ENCODE measurements around the gene SYT11.
"Not testable (repeated sequence)": the region's sequence is repeated elsewhere in the genome, so short reads cannot be mapped to it uniquely, and the experiment has no call there.

The SYT11 gene, protein sequence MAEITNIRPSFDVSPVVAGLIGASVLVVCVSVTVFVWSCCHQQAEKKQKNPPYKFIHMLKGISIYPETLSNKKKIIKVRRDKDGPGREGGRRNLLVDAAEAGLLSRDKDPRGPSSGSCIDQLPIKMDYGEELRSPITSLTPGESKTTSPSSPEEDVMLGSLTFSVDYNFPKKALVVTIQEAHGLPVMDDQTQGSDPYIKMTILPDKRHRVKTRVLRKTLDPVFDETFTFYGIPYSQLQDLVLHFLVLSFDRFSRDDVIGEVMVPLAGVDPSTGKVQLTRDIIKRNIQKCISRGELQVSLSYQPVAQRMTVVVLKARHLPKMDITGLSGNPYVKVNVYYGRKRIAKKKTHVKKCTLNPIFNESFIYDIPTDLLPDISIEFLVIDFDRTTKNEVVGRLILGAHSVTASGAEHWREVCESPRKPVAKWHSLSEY

DNA sequence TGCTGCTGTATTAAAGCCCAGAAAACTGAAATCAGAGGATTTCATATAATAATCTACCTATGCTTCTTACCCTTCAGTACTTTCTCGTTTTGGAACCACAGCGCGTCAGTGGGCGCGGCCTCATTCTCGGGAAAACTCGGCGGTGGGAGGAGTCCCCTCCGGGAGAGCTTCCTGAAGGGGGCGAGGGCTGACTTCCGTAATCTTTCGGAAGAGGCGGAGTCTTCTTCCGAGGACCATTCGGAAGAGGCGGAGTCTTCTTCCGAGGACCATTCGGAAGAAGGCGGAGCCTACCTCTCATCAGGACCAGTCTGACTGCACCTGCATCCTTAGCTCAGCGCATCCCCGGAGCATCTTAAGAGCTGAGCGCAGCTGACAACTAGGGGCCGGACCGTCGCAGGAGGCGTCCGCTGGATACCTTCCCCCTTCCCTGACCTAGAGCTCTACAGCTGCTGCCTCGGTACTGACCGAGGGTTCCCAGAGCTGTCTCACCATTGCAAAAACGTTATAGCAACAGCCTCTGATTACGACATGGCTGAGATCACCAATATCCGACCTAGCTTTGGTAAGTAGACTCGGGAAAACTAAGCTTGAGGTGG is at the start of gene SYT11:
Gene SYT11, plus strand, starts transcription at position 334 of the 596 bp plus-strand sequence. Its CDS starts 195 bp downstream, at position 529.
- Mint-ChIP-seq H3K27ac (peak within 1 kb of the TSS; percentile 87), H3K4me3 (peak within 1 kb of the TSS; percentile 100), H3K27me3 (peaks cover 2% of the 10 kb centered on the region), H3K4me1 (ENCODE audit: low read depth) (peaks cover 35% of the 10 kb centered on the region), H3K36me3 (no peaks in the 10 kb centered on the region), H3K9me3 (ENCODE audit: low read depth) (no peaks in the 10 kb centered on the region)

DNA sequence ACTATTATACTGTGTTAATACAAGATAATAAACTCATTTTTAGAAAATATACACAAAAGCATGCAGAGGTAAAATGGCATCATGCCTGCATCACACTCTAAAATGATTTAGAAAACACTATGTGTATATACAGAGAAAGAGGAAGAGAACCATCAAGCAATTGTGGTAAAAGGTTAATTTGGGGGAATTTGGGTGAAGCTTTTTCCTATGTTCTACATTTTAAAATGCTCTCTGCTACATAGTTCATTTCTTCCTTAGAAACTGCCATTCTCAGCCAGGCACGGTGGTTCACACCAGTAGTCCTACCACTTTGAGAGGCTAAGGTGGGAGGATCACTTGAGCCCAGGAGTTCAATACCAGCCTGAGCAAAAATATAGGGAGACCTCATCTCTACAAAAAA is 46.5 kb upstream of the SYT11 start:
- Mint-ChIP-seq H3K4me3 (no peak overlapping the region), H3K9me3 (ENCODE audit: low read depth) (no peaks in the 10 kb centered on the region), H3K27ac (no peak overlapping the region), H3K27me3 (no peaks in the 10 kb centered on the region), H3K4me1 (ENCODE audit: low read depth) (peaks cover 4% of the 10 kb centered on the region), H3K36me3 (peaks cover 7% of the 10 kb centered on the region)

DNA sequence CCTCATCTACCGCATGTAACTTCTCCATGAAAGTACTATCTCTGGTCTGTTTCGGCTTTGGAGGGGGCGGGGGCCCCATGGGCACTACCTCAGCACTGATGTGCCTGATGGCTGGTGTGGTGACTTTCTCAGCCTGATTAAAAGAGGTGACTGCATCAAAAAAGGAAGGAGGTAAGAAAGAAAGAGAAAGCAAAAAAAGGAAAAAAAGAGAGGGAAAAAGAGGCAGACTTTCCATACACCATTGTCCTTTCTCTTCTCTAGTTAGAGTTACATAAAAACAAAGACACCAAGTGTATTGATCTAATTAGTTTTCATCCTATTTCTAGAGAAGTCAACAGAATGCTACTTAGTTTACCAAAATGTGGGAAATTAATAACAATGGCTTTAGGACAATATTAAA is 45.7 kb upstream of the SYT11 start:
- Mint-ChIP-seq H3K27ac (peak overlapping the region; percentile 42), H3K27me3 (no peaks in the 10 kb centered on the region)

DNA sequence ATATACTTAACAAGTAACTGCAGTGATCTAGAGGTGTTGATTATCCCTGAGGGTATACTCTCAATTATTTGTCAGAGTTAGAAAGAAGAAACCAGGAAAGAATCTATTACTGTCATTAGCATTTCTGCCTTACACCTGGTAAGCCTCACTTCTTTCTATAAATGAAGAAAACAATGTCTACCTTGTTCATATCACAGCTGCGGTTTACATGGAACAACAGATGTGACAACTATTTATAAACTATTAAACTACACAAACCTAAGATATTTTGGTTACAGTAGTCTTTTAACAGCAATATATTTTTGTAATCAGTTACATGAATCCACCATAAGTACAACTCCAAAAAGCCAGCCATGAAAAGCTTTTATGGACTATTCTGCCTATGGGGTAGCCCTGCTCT is 43.0 kb upstream of the SYT11 start:
- Mint-ChIP-seq H3K4me3 (no peak overlapping the region), H3K4me1 (ENCODE audit: low read depth) (peaks cover 1% of the 10 kb centered on the region), H3K27ac (no peak overlapping the region), H3K36me3 (peaks cover 9% of the 10 kb centered on the region), H3K27me3 (no peaks in the 10 kb centered on the region), H3K9me3 (ENCODE audit: low read depth) (no peaks in the 10 kb centered on the region)

More for the DNA sequence above, 45.7 kb upstream of the SYT11 start:
- Mint-ChIP-seq H3K4me3 (no peak overlapping the region), H3K4me1 (ENCODE audit: low read depth) (peaks cover 4% of the 10 kb centered on the region), H3K9me3 (ENCODE audit: low read depth) (no peaks in the 10 kb centered on the region), H3K36me3 (peaks cover 6% of the 10 kb centered on the region)

DNA sequence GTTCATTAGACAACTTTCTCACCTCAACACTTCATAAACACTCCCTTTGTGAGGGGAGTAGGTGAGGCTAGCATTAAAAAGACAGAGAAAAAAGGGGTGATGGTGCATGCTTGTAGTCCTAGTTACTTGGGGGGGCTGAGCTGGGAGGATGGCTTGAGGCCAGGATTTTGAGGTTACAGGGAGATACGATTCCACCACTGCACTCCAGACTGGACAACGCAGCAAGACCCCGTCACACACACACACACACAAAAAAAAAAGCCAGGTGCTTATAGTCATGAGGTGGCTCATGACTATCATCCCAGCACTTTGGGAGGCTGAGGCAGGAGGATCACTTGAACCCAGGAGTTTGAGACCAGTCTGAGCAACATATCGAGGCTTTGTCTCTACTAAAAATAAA is 31.9 kb upstream of the SYT11 start:
- H3K36me3 Mint-ChIP-seq: peaks cover 4% of the 10 kb centered on the region
- H3K27ac Mint-ChIP-seq: no peak overlapping the region
- no peak overlapping the region for H3K4me3 Mint-ChIP-seq

DNA sequence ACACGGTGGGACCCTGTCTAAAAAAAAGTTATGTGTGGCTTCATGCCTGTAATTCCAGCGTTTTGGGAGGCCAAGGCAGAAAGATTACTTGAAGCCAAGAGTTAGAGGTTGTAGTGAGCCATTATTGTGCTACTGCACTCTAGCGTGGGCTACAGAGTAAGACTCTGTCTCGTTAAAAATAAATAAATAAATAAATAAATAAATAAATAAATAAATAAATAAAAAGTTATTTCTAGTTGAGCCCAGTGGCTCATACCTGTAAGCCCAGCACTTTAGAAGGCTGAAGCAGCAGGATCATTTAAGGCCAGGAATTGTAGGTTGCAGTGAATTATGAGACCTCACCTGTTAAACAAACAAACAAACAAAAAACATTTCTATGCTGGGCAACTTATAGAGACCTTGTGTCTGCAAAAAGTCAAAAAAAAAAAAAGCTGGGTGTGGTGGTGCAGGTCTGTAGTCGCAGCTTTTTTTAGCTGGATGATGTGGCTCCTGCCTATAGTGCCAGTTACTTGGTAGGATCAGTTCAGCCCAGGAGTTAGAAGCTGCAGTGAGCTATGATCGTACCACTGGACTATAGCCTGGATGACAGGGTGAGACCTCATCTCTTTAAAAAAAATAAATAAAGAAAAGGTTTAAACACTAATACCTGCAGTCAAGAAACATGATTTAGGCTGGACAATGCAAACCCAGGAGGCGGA is 27.9 kb upstream of the SYT11 start:
- Mint-ChIP-seq H3K36me3 (peaks cover 7% of the 10 kb centered on the region), H3K4me3 (no peak overlapping the region), H3K27me3 (no peaks in the 10 kb centered on the region), H3K27ac (no peak overlapping the region), H3K9me3 (ENCODE audit: low read depth) (no peaks in the 10 kb centered on the region), H3K4me1 (ENCODE audit: low read depth) (peaks cover 10% of the 10 kb centered on the region)

More for the DNA sequence above, 31.9 kb upstream of the SYT11 start:
- Mint-ChIP-seq H3K9me3 (ENCODE audit: low read depth) (no peaks in the 10 kb centered on the region), H3K4me1 (ENCODE audit: low read depth) (peaks cover 2% of the 10 kb centered on the region), H3K27me3 (no peaks in the 10 kb centered on the region)

DNA sequence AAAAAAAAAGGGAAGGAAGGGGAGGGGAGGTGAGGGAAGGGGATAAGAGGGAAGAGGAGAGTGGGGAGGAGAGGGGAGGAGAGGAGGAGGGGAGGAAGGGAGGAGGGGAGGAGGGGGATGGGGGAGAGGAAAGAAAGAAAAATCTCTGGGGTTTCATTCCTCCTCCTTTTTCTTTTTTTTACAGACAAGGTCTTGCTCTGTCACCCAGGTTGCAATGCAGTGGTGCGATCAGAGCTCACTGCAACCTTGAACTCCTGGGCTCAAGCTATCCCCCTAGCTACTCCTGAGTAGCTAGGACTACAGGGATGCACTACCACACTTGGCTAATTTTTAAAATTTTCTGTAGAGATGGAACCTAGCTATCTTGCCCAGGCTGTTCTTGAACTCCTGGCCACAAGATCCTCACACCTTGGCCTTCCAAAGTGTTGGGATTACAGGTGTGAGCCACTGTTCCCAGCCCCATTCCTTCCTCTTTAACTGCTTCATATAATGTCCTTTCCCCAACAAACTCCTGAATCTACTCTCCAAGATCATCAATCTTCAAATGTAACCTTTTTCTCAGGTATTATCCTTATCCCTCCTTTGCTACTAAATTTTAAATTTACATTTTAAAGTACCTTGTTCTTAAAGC is 25.6 kb upstream of the SYT11 start:
- Mint-ChIP-seq H3K9me3 (ENCODE audit: low read depth) (no peaks in the 10 kb centered on the region), H3K27me3 (no peaks in the 10 kb centered on the region), H3K4me1 (ENCODE audit: low read depth) (peaks cover 15% of the 10 kb centered on the region), H3K4me3 (no peak overlapping the region), H3K27ac (no peak overlapping the region), H3K36me3 (peaks cover 7% of the 10 kb centered on the region)

DNA sequence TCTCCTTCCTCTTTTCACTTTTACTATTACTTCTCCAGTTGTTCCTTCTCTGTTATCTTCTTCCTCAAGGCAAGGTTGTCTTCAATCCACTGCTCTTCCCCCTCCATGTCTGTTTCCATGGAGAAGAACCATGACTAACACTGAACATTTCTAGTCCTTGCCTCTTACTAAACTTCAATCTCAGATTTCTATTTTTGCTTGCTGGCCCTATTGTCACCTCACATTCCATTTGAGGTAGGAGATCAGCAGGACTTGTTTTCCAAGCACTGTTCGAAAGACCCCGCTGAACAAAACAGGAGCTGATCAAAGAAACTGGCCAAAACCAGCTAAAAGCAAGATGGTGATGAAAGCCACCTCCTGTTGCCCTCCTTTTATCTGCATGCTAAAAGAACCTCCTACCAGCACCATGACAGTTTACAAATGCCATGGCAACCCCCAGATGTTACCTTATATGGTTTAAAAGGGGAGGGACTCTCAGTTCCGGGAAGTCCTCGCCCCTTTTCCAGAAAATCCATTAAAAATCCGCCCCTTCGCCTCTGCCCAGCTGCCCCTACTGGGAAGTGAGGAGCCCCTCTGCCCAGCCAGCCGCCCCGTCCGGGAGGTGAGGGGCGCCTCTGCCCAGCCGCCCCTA is 25.0 kb upstream of the SYT11 start:
- no peaks in the 10 kb centered on the region for H3K27me3 Mint-ChIP-seq
- H3K4me1 Mint-ChIP-seq (ENCODE audit: low read depth): peaks cover 15% of the 10 kb centered on the region
- H3K4me3 Mint-ChIP-seq: no peak overlapping the region
- no peaks in the 10 kb centered on the region for H3K9me3 Mint-ChIP-seq (ENCODE audit: low read depth)
- H3K36me3 Mint-ChIP-seq: peaks cover 7% of the 10 kb centered on the region
- H3K27ac Mint-ChIP-seq: no peak overlapping the region

DNA sequence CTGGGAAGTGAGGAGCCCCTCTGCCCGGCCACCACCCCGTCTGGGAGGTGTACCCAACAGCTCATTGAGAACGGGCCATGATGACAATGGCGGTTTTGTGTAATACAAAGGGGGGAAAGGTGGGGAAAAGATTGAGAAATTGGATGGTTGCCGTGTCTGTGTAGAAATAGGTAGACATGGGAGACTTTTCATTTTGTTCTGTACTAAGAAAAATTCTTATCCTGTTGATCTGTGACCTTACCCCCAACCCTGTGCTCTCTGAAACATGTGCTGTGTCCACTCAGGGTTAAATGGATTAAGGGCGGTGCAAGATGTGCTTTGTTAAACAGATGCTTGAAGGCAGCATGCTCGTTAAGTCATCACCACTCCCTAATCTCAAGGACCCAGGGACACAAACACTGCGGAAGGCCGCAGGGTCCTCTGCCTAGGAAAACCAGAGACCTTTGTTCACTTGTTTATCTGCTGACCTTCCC is 24.4 kb upstream of the SYT11 start:
- not testable (repeated sequence) for H3K27me3 Mint-ChIP-seq; H3K9me3 Mint-ChIP-seq (ENCODE audit: low read depth); H3K4me3 Mint-ChIP-seq; H3K27ac Mint-ChIP-seq; H3K36me3 Mint-ChIP-seq
- peaks cover 17% of the 10 kb centered on the region for H3K4me1 Mint-ChIP-seq (ENCODE audit: low read depth)

DNA sequence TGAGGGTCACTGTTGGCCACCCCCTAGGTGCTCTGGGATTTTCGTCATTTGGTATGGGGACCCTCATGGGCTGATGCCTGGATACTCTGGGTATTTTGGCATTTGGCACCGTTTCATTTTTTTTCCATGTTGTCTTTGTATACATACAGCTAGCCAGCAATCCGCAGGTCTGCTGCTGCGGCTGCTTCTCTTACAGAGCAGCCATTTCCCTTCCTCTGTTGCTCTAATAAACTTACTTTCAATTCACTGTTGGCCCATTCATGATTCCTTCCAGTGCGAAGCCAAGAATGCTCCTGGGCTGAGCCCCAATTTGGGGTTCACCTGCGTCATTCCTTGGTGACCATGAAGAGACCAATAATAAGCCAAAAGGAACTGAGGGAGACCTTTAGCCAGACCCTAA is 23.8 kb upstream of the SYT11 start:
- Mint-ChIP-seq H3K36me3 (peaks cover 7% of the 10 kb centered on the region), H3K4me1 (ENCODE audit: low read depth) (peaks cover 18% of the 10 kb centered on the region), H3K9me3 (ENCODE audit: low read depth) (no peaks in the 10 kb centered on the region), H3K27me3 (no peaks in the 10 kb centered on the region), H3K27ac (no peak overlapping the region), H3K4me3 (no peak overlapping the region)

DNA sequence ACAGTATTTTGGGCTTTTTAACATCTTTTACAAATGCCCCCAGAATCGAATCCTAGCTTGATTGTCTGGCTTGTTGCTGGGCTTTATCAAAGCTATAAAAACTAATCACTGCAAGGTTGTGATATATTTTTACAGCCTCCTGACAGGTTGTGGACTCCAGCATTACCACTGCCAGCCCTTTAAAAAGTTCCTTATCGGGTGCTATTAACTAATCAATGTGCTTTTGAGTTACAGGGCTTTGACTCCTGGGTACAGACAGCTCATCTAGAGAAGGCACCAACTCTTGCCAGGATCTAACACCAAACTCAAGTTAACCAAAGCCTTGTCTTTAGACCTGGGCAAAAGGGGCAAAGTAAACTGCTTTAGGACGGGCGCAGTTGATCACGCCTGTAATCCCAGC is 19.0 kb upstream of the SYT11 start:
- Mint-ChIP-seq H3K27me3 (no peaks in the 10 kb centered on the region), H3K27ac (no peak overlapping the region), H3K4me3 (no peak overlapping the region), H3K36me3 (peaks cover 10% of the 10 kb centered on the region), H3K4me1 (ENCODE audit: low read depth) (peaks cover 36% of the 10 kb centered on the region), H3K9me3 (ENCODE audit: low read depth) (no peaks in the 10 kb centered on the region)

DNA sequence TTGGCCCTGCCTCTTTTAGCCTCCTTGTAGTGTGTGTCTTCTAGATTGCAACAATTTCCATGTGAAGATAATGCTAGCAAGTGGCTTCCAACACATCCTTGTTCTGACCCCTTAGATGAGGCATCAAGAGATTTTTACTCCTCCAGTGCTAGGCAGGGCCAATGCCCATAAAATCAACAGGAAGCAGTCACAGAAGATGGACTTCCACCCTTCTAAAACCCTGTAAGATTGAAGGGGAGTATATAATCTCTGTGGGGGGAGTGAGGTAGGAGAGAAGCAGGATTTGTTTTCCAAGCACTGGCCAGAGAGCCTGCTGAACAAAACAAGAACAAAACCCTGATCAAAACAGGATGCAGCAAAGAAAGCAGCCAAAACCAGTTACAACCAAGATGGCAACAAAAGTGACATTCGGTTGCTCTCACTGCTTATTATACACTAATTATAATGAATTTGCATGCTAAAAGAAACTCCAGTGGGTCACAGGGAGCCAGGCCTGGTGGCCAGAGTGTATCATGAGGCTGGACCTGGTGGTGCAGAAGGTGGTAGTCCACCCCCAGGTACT is 14.4 kb upstream of the SYT11 start:
- Mint-ChIP-seq H3K27ac (no peak overlapping the region), H3K4me1 (ENCODE audit: low read depth) (peaks cover 47% of the 10 kb centered on the region), H3K36me3 (peaks cover 13% of the 10 kb centered on the region), H3K27me3 (no peaks in the 10 kb centered on the region), H3K9me3 (ENCODE audit: low read depth) (no peaks in the 10 kb centered on the region), H3K4me3 (no peak overlapping the region)

DNA sequence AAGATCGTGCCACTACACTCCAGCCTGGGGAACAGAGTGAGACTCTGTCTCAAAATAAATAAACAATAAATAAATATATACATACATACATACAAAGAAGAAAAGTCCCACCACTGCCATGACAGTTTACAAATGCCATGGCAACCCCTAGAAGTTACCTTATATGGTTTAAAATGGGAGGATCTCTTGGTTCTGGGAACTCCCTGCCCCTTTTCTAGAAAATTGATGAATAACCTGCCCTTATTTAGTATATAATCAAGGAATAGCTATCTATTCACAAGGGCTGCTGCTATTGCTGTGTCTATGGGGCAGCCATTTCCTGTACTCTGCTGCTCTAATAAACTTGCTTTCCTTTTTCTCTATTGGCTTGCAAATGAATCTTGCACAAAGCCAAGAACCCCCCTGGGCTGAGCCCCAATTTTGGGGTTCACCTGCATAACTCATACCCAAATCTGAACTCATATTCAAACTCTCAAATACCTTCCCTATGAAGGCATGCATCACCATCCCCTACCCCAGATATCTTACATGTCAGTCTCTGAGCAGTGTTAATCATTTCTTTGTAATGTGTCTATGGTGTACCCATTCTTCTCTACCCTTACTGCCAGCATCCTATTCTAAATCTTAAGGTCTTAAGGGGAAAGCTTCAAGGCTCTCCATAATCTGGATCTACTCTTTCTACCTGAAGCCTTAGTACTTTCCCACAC is 11.4 kb upstream of the SYT11 start:
- Mint-ChIP-seq H3K36me3 (peaks cover 16% of the 10 kb centered on the region), H3K4me3 (peak overlapping the region; percentile 14), H3K27ac (peak overlapping the region; percentile 46), H3K4me1 (ENCODE audit: low read depth) (peaks cover 57% of the 10 kb centered on the region), H3K27me3 (no peaks in the 10 kb centered on the region), H3K9me3 (ENCODE audit: low read depth) (no peaks in the 10 kb centered on the region)

DNA sequence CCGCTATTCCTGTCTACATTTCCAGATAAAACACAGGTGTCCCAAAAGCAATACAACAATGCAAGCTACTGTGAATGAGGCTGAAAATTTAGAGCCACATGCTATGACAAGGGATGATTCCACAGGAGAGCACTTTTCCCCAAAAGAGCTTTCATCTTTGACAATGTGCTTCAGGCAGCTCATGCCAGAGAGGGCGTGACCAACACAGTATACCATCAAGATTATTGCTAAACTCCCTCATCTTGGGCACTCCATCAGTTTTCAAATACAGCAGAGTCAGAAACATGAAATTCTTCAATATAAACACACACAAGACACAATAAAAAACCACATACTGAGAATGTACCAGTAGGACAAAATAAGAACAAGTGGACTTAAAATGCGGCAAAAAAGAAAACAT is 9.0 kb upstream of the SYT11 start:
- Mint-ChIP-seq H3K27me3 (no peaks in the 10 kb centered on the region), H3K27ac (peak overlapping the region; percentile 24), H3K4me1 (ENCODE audit: low read depth) (peaks cover 47% of the 10 kb centered on the region)

More for the DNA sequence above, 9.0 kb upstream of the SYT11 start:
- Mint-ChIP-seq H3K9me3 (ENCODE audit: low read depth) (no peaks in the 10 kb centered on the region), H3K4me3 (peak overlapping the region; percentile 59), H3K36me3 (peaks cover 13% of the 10 kb centered on the region)
